GM12878 (cell line): ENCODE results near the gene CAPN9. TPM values are rescaled to one million over a fixed set of nuclear protein-coding genes. Genes with fewer than 3 reads are reported as not detected.

Experiments
- ATAC-seq: fragments of 200-7000 bp; cut with Tn5 transposase; 3 replicates; pipeline ENCODE4 v1.9.1; 2020; ENCODE audit warnings: mild to moderate bottlenecking, moderate library complexity
- BruUV-seq: library from RNA; stranded (reverse); fragments of 400-500 nt; replicated peaks from 2 replicates; lab custom pipeline; 2021; lab: Mats Ljungman, UMichigan
- CTCF ChIA-PET: fragments of 300-600 bp; sonication (Branson Sonifier 250); formaldehyde crosslinking; extraction: SDS; loops from one replicate; lab custom pipeline; 2021; ENCODE audit warnings: inconsistent platforms; lab: Yijun Ruan, JAX
- POLR2A ChIA-PET: fragments of 350-600 bp; formaldehyde crosslinking; extraction: SDS; loops from one replicate; lab custom pipeline; 2021; ENCODE audit warnings: inconsistent platforms; lab: Charles Lee
- RAD21 ChIA-PET: fragments of 300-600 bp; sonication (Branson Sonifier 250); formaldehyde crosslinking; loops from one replicate; lab custom pipeline; 2023; ENCODE audit warnings: antibody characterized with exemption; ENCODE audit not compliant: unreplicated experiment; lab: Charles Lee
- SMC1A ChIA-PET: fragments of 300-600 bp; sonication (Branson Sonifier 250); formaldehyde crosslinking; loops from one replicate; lab custom pipeline; 2023; ENCODE audit not compliant: unreplicated experiment, uncharacterized antibody; lab: Charles Lee
- DNase-seq: peaks from one replicate; pipeline ENCODE4 v3.0.0-alpha.2; 2011; ENCODE audit warnings: low read depth, low spot score
- FAIRE-seq: peaks from 3 replicates; lab custom pipeline; 2011; peaks lifted over from hg19 to GRCh38; lab: Jason Lieb, UNC
- H2AFZ ChIP-seq: 2 replicates; pipeline ENCODE4 v1.6.0; 2011; ENCODE audit warnings: low read depth, low read length, control low read depth; ENCODE audit not compliant: control insufficient read depth
- H3K27ac ChIP-seq: 2 replicates; pipeline ENCODE4 v1.5.1; 2011; ENCODE audit warnings: control low read depth; ENCODE audit not compliant: control insufficient read depth, insufficient read depth
- H3K27me3 ChIP-seq, 2 experiments: replicated peaks in 1 of 2; 2 replicates each; pipeline versions ENCODE4 v1.6.0 to v1.6.1; 2011; ENCODE audit warnings: low read length in 1 of 2; ENCODE audit not compliant: control insufficient read depth in 2 of 2, insufficient read depth in 2 of 2
- H3K36me3 ChIP-seq, 2 experiments: 2 replicates each; pipeline ENCODE4 v1.5.1; 2011; ENCODE audit warnings: low read length in 1 of 2; ENCODE audit not compliant: control insufficient read depth in 2 of 2, insufficient read depth in 2 of 2
- H3K4me1 ChIP-seq: 2 replicates; pipeline ENCODE4 v1.6.1; 2011; ENCODE audit warnings: mild to moderate bottlenecking, low read length, moderate library complexity, mixed read lengths; ENCODE audit not compliant: control insufficient read depth, insufficient read depth
- H3K4me2 ChIP-seq: 2 replicates; pipeline ENCODE4 v1.6.0; 2011; ENCODE audit warnings: control low read depth; ENCODE audit not compliant: control insufficient read depth, insufficient read depth
- H3K4me3 ChIP-seq: fragments of 200-600 bp; sonication (generic); 2 replicates; pipeline ENCODE4 v1.5.1; 2016
- H3K79me2 ChIP-seq: 2 replicates; pipeline ENCODE4 v1.6.0; 2011; ENCODE audit warnings: low read length; ENCODE audit not compliant: control insufficient read depth, insufficient read depth
- H3K9ac ChIP-seq: 2 replicates; pipeline ENCODE4 v1.8.0; 2011; ENCODE audit warnings: low read length, control low read depth, mixed read lengths; ENCODE audit not compliant: control insufficient read depth, insufficient read depth
- H3K9me3 ChIP-seq: replicated peaks from 3 replicates; pipeline ENCODE4 v1.5.1; 2011; ENCODE audit warnings: mild to moderate bottlenecking, low read length; ENCODE audit not compliant: control insufficient read depth, insufficient read depth
- H4K20me1 ChIP-seq: 2 replicates; pipeline ENCODE4 v1.6.0; 2011; ENCODE audit not compliant: control insufficient read depth, insufficient read depth
- CBFB ChIP-seq: IDR thresholded peaks from 2 replicates; pipeline ENCODE4 v1.6.1; 2016; ENCODE audit warnings: antibody characterized with exemption, low read depth
- CREB1 ChIP-seq: IDR thresholded peaks from 2 replicates; pipeline ENCODE4 v1.6.1; 2012; ENCODE audit warnings: low read depth, mild to moderate bottlenecking, inconsistent platforms
- HDGF ChIP-seq: fragments of 450-650 bp; IDR thresholded peaks from 2 replicates; pipeline ENCODE4 v1.6.1; 2016; ENCODE audit warnings: antibody characterized with exemption
- IKZF2 ChIP-seq, 2 experiments: fragments of 450-650 bp; IDR thresholded peaks; 2 replicates each; pipeline ENCODE4 v1.6.1; 2017; ENCODE audit warnings: mild to moderate bottlenecking in 2 of 2, moderate library complexity in 2 of 2
- KAT2A ChIP-seq: conservative IDR thresholded peaks from 2 replicates; pipeline ENCODE4 v1.6.1; 2011; ENCODE audit warnings: low read depth, low read length; ENCODE audit not compliant: control insufficient read depth
- TARDBP ChIP-seq: IDR thresholded peaks from 2 replicates; pipeline ENCODE4 v1.6.1; 2016; ENCODE audit warnings: borderline replicate concordance
- WRNIP1 ChIP-seq: IDR thresholded peaks from 2 replicates; pipeline ENCODE4 v1.6.1; 2011; ENCODE audit warnings: low read depth, low read length, improper control_type of control experiment, borderline replicate concordance
- YY1 ChIP-seq: IDR thresholded peaks from 2 replicates; pipeline ENCODE4 v1.6.1; 2011; ENCODE audit warnings: low read depth, mild to moderate bottlenecking, low read length
- ZBTB11 ChIP-seq: fragments of 450-650 bp; formaldehyde crosslinking; IDR thresholded peaks from 2 replicates; pipeline ENCODE4 v1.5.0; 2022; ENCODE audit warnings: mild to moderate bottlenecking, missing genetic modification characterization
- ZNF687 ChIP-seq: fragments of 450-650 bp; IDR thresholded peaks from 2 replicates; pipeline ENCODE4 v1.6.1; 2017; ENCODE audit warnings: mild to moderate bottlenecking, moderate library complexity
- ZSCAN29 ChIP-seq: fragments of 450-650 bp; IDR thresholded peaks from 2 replicates; pipeline ENCODE4 v1.6.1; 2017; ENCODE audit warnings: mild to moderate bottlenecking, moderate library complexity
- WGBS: methylation state at CpG from one replicate; pipeline ENCODE4 v1.1.6; 2016; ENCODE audit warnings: low lambda C conversion rate; ENCODE audit not compliant: insufficient replicate concordance, insufficient coverage; ENCODE audit errors: missing lambda C conversion rate; 5-methylcytosine and 5-hydroxymethylcytosine counted together
- in situ Hi-C: fragments of 300-500 bp; cut with MboI; formaldehyde crosslinking; loops from 9 replicates; pipeline ENCODE4 v1.14.3; 2018; ENCODE audit warnings: mixed read lengths
- intact Hi-C: fragments of 100-400 bp; cut with micrococcal nuclease; formaldehyde crosslinking; loops from one replicate; pipeline ENCODE4 v1.14.2; 2022; ENCODE audit not compliant: unreplicated experiment
- polyA plus RNA-seq, 11 experiments: library from polyadenylated mRNA; depleted of rRNA in 4 of 11; unstranded in 6 of 11; stranded (reverse) in 5 of 11; fragments of >200 nt; fragmentation: Nextera tagmentation in 4 of 11; fragmentation: Illumina TruSeq in 1 of 11; extraction: Ambion mirVana in 4 of 11; extraction: Trizol in 1 of 11; gene quantifications; 1 replicate in 1 of 11; 2 replicates in 10 of 11; pipeline versions ENCODE4 v1.2.1 to v1.2.3, GENCODE V29; 2011 to 2016; ENCODE audit warnings: inconsistent platforms in 2 of 11, missing spikeins in 2 of 11, low read depth in 1 of 11
- total RNA-seq, 4 experiments: library from RNA; depleted of rRNA in 3 of 4; stranded (reverse); fragments of >200 nt in 3 of 4; fragmentation: Illumina TruSeq in 1 of 4; extraction: Trizol in 1 of 4; gene quantifications; 2 replicates each; pipeline versions ENCODE4 v1.2.1 to v1.2.3, GENCODE V29; 2013 to 2021
- TF ChIP-seq, protein P1 (sequence below): fragments of 450-650 bp; IDR thresholded peaks from 2 replicates; pipeline ENCODE4 v1.6.1; 2017; ENCODE audit warnings: mild to moderate bottlenecking, moderate library complexity

The CAPN9 gene
- total and polyA plus RNA-seq, 10 of the 15 experiments (the other 5 are each of a cell fraction or from before 2014, with no cell fraction given) = not detected

DNA sequence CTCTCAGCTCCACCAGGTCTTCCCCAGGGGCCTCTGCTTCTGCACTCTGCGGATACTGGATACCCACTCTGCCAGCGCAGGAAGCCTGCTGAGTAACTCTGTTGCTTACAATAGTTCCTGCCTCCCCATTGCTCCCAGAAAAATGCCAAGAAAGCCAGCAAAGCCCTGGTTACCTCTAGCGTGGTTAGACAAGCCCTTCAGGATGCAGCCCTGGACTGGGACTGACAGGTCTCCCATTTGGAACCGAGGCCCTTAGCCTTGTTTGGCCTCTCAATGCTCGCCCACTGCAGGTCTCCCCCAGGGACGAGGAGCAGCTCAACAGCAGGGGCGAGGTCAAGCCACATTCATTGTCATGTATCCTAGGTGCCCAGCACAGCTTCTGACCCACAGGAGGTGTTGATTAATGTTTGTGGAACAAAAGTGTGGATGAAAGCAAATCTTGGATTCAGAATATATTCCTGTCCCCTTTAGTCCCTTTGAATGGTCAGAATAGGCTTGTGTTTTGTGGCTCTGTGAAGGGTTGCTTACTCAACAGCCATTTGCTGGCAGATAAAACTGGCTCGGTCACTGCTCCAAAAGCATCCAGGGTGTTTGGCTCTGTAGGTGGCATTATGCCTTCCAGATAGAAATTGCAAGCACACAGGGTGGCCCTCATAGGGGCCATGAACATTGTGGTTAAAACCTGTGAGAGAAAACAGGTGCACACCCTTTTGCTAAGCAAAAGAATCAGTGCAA lies 62.2 kb downstream of the CAPN9 start (continued):
- no peak for TF ChIP-seq CBFB
- TF ChIP-seq ZBTB11 = no peak
- no peak for TF ChIP-seq HDGF
- no peak for TF ChIP-seq TARDBP
- TF ChIP-seq IKZF2 (IDR thresholded peaks at IDR 0.05) = no peak
- TF ChIP-seq ZSCAN29 = no peak

DNA sequence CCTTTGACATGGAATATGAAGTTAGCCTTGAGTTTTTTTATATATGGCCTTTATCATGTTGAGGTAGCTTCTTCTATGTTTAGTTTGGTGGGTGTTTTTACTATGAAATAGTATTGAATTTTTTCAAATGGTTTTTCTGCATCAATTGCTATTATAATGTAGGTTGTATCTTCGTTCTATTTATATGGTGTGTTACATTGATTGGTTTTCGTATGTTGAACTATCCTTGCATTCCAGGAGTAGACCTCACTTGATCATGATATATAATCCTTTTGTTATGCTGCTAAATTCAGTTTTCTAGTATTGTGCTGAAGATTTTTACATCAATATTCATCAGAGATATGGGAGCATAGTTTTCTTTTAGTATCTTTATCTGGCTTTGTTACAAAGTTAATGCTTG lies 65.4 kb downstream of the CAPN9 start:
- intact Hi-C loops (no loop called here), in situ Hi-C loops (no loop called here)
- 23% methylated on average over 2 of the region's 2 CpGs for WGBS
- Histone ChIP-seq H4K20me1 (no peaks in the 10 kb centered on the region), H3K4me1 (no peaks in the 10 kb centered on the region), H3K4me3 (no peak overlapping the region), H3K4me2 (no peak overlapping the region), H3K9ac (no peak overlapping the region), H3K79me2 (no peaks in the 10 kb centered on the region), H3K36me3 (no peaks in the 10 kb centered on the region), H3K27ac (no peak overlapping the region), H2AFZ (no peak overlapping the region), H3K9me3 (no peaks in the 10 kb centered on the region), H3K27me3 (no peaks in the 10 kb centered on the region; a peak in 1 of 4 replicates)
- RAD21 ChIA-PET = no interaction called here
- no peak for DNase-seq
- no TSS peak for BruUV-seq
- SMC1A ChIA-PET = no interaction called here
- CTCF ChIA-PET = no interaction called here
- ATAC-seq = no peak
- POLR2A ChIA-PET = no interaction called here
- FAIRE-seq = no peak
- TF ChIP-seq CREB1 = no peak
- no peak for TF ChIP-seq ZNF687
- TF ChIP-seq KAT2A = no peak
- TF ChIP-seq, protein P1, sequence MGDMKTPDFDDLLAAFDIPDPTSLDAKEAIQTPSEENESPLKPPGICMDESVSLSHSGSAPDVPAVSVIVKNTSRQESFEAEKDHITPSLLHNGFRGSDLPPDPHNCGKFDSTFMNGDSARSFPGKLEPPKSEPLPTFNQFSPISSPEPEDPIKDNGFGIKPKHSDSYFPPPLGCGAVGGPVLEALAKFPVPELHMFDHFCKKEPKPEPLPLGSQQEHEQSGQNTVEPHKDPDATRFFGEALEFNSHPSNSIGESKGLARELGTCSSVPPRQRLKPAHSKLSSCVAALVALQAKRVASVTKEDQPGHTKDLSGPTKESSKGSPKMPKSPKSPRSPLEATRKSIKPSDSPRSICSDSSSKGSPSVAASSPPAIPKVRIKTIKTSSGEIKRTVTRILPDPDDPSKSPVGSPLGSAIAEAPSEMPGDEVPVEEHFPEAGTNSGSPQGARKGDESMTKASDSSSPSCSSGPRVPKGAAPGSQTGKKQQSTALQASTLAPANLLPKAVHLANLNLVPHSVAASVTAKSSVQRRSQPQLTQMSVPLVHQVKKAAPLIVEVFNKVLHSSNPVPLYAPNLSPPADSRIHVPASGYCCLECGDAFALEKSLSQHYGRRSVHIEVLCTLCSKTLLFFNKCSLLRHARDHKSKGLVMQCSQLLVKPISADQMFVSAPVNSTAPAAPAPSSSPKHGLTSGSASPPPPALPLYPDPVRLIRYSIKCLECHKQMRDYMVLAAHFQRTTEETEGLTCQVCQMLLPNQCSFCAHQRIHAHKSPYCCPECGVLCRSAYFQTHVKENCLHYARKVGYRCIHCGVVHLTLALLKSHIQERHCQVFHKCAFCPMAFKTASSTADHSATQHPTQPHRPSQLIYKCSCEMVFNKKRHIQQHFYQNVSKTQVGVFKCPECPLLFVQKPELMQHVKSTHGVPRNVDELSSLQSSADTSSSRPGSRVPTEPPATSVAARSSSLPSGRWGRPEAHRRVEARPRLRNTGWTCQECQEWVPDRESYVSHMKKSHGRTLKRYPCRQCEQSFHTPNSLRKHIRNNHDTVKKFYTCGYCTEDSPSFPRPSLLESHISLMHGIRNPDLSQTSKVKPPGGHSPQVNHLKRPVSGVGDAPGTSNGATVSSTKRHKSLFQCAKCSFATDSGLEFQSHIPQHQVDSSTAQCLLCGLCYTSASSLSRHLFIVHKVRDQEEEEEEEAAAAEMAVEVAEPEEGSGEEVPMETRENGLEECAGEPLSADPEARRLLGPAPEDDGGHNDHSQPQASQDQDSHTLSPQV = no peak
- no peak for TF ChIP-seq YY1
- no peak for TF ChIP-seq WRNIP1
